Measurements from ENCODE around the gene PODXL2. TPM values are rescaled to one million over a fixed set of nuclear protein-coding genes. Genes with fewer than 3 reads are reported as not detected.

Gene PODXL2
- total RNA-seq, 1 experiment from 2014 or later, result 33.6 TPM

GRCh38 chr3:127718245-127718915 is 89.4 kb downstream of the PODXL2 start:
- Mint-ChIP-seq H3K4me3 (no peak overlapping the region), H3K9me3 (no peaks in the 10 kb centered on the region), H3K27me3 (ENCODE audit: low read depth) (no peaks in the 10 kb centered on the region; the same call in 1 of the 2 replicates), H3K36me3 (no peaks in the 10 kb centered on the region), H3K27ac (no peak overlapping the region), H3K4me1 (peaks cover 32% of the 10 kb centered on the region)
- ChIA-PET CTCF (no interaction called here), POLR2A (no interaction called here)
- DNase-seq (ENCODE audit: low spot score) (no peak), ATAC-seq (no peak)
- TF ChIP-seq ZNF232 (CRISPR knock-in tag; IDR thresholded peaks at IDR 0.05) (no peak), ZNF219 (CRISPR knock-in tag; IDR thresholded peaks at IDR 0.05; ENCODE audit: borderline replicate concordance) (no peak), GTF2I (CRISPR knock-in tag; conservative IDR thresholded peaks at IDR 0.05) (no peak), JAZF1 (CRISPR knock-in tag; IDR thresholded peaks at IDR 0.05) (no peak), RORB (CRISPR knock-in tag; IDR thresholded peaks at IDR 0.05) (no peak)

- ATAC-seq (no peak), DNase-seq (ENCODE audit: low spot score) (no peak)
- H3K9me3 Mint-ChIP-seq, result 0 out of 2 replicates have a peak, but pooled peaks cover 4% of the 10 kb centered on the region
- no peak overlapping the region for H3K4me3 Mint-ChIP-seq
- no peak for TF ChIP-seq GRHL2 (CRISPR knock-in tag; IDR thresholded peaks at IDR 0.05; ENCODE audit: insufficient replicate concordance, severe bottlenecking)
- ChIA-PET CTCF (no interaction called here), POLR2A (no interaction called here)
- H3K4me1 Mint-ChIP-seq, result peaks cover 30% of the 10 kb centered on the region
- no peaks in the 10 kb centered on the region; the same call in 1 of the 2 replicates for H3K27me3 Mint-ChIP-seq (ENCODE audit: low read depth)
- H3K27ac Mint-ChIP-seq, result no peak overlapping the region
- peaks cover 3% of the 10 kb centered on the region; the same call in 1 of the 2 replicates for H3K36me3 Mint-ChIP-seq
These were observed 89.9 kb downstream of the PODXL2 start for GRCh38 chr3:127718916-127719290.

GRCh38 chr3:127719369-127719768 is 90.4 kb downstream of the PODXL2 start:
- DNase-seq (ENCODE audit: low spot score) (no peak), ATAC-seq (no peak)
- TF ChIP-seq MAX (CRISPR knock-in tag; IDR thresholded peaks at IDR 0.05), result no peak
- no peak for TF ChIP-seq OVOL2 (CRISPR knock-in tag; IDR thresholded peaks at IDR 0.05; ENCODE audit: borderline replicate concordance)
- Mint-ChIP-seq H3K36me3 (peaks cover 6% of the 10 kb centered on the region; the same call in 1 of the 2 replicates), H3K27ac (no peak overlapping the region), H3K4me3 (no peak overlapping the region), H3K9me3 (peaks cover 8% of the 10 kb centered on the region), H3K27me3 (ENCODE audit: low read depth) (no peaks in the 10 kb centered on the region; the same call in 1 of the 2 replicates), H3K4me1 (peaks cover 25% of the 10 kb centered on the region)
- ChIA-PET POLR2A (no interaction called here), CTCF (interaction anchor here (0.6 kb wide), 1 partner anchor 42 kb away, joined by 4 read pairs; no protein-coding TSS in a partner anchor)

- no peak overlapping the region for H3K4me3 Mint-ChIP-seq
- ChIA-PET CTCF (interaction anchor here (0.6 kb wide), 1 partner anchor 43 kb away, joined by 4 read pairs; no protein-coding TSS in a partner anchor), POLR2A (no interaction called here)
- peaks cover 14% of the 10 kb centered on the region for H3K9me3 Mint-ChIP-seq
- TF ChIP-seq USF1 (CRISPR knock-in tag; IDR thresholded peaks at IDR 0.05), result no peak
- TF ChIP-seq PRRX2 (CRISPR knock-in tag; IDR thresholded peaks at IDR 0.05), result no peak
- TF ChIP-seq EMX1 (CRISPR knock-in tag; IDR thresholded peaks at IDR 0.05), result no peak
- no peak for TF ChIP-seq SMAD4 (CRISPR knock-in tag; IDR thresholded peaks at IDR 0.05)
- TF ChIP-seq OVOL2 (CRISPR knock-in tag; IDR thresholded peaks at IDR 0.05; ENCODE audit: borderline replicate concordance), result no peak
- TF ChIP-seq ZNF138 (CRISPR knock-in tag; conservative IDR thresholded peaks at IDR 0.05), result no peak
- H3K4me1 Mint-ChIP-seq, result peaks cover 23% of the 10 kb centered on the region
- DNase-seq (ENCODE audit: low spot score) (no peak), ATAC-seq (no peak)
- peaks cover 6% of the 10 kb centered on the region for H3K27me3 Mint-ChIP-seq (ENCODE audit: low read depth)
- peaks cover 8% of the 10 kb centered on the region; the same call in 1 of the 2 replicates for H3K36me3 Mint-ChIP-seq
- no peak overlapping the region for H3K27ac Mint-ChIP-seq
These were observed 91.3 kb downstream of the PODXL2 start for GRCh38 chr3:127720161-127720823.
